ENCODE measurements around the gene SGK1. TPM values are rescaled to one million over a fixed set of nuclear protein-coding genes. Genes with fewer than 3 reads are reported as not detected.

SGK1 gene
- total and polyA plus RNA-seq, 10 of the 15 experiments (the other 5 are each of a cell fraction or from before 2014, with no cell fraction given), result 0.62 to 5.1 (median 2.9) TPM

- H3K27me3 ChIP-seq (replicated peaks in 1 of 2; ENCODE audit: control insufficient read depth in 2 of 2, insufficient read depth in 2 of 2, low read length in 1 of 2), result no peaks in the 10 kb centered on the region
- ATAC-seq (no peak), FAIRE-seq (no peak), DNase-seq (ENCODE audit: low read depth, low spot score) (no peak)
- ChIA-PET SMC1A (ENCODE audit: uncharacterized antibody, unreplicated experiment) (no interaction called here), POLR2A (no interaction called here), RAD21 (ENCODE audit: unreplicated experiment) (no interaction called here), CTCF (no interaction called here)
- H2AFZ ChIP-seq (ENCODE audit: control insufficient read depth, low read depth, low read length), result no peak overlapping the region
- no peaks in the 10 kb centered on the region for H3K4me1 ChIP-seq (ENCODE audit: control insufficient read depth, insufficient read depth, low read length)
- H3K79me2 ChIP-seq (ENCODE audit: control insufficient read depth, insufficient read depth, low read length), result no peaks in the 10 kb centered on the region
- intact Hi-C loops (cut with micrococcal nuclease; ENCODE audit: unreplicated experiment) (no loop called here), in situ Hi-C loops (cut with MboI) (no loop called here)
- H3K9me3 ChIP-seq (replicated peaks; ENCODE audit: control insufficient read depth, insufficient read depth, low read length), result no peaks in the 10 kb centered on the region
- H3K9ac ChIP-seq (ENCODE audit: control insufficient read depth, insufficient read depth, low read length), result no peak overlapping the region
- H3K4me2 ChIP-seq (ENCODE audit: control insufficient read depth, insufficient read depth), result no peak overlapping the region
- TF ChIP-seq YY1 (IDR thresholded peaks at IDR 0.05; ENCODE audit: low read depth, low read length), result no peak
- TF ChIP-seq DPF2 (IDR thresholded peaks at IDR 0.05), result no peak
- TF ChIP-seq, protein P1, sequence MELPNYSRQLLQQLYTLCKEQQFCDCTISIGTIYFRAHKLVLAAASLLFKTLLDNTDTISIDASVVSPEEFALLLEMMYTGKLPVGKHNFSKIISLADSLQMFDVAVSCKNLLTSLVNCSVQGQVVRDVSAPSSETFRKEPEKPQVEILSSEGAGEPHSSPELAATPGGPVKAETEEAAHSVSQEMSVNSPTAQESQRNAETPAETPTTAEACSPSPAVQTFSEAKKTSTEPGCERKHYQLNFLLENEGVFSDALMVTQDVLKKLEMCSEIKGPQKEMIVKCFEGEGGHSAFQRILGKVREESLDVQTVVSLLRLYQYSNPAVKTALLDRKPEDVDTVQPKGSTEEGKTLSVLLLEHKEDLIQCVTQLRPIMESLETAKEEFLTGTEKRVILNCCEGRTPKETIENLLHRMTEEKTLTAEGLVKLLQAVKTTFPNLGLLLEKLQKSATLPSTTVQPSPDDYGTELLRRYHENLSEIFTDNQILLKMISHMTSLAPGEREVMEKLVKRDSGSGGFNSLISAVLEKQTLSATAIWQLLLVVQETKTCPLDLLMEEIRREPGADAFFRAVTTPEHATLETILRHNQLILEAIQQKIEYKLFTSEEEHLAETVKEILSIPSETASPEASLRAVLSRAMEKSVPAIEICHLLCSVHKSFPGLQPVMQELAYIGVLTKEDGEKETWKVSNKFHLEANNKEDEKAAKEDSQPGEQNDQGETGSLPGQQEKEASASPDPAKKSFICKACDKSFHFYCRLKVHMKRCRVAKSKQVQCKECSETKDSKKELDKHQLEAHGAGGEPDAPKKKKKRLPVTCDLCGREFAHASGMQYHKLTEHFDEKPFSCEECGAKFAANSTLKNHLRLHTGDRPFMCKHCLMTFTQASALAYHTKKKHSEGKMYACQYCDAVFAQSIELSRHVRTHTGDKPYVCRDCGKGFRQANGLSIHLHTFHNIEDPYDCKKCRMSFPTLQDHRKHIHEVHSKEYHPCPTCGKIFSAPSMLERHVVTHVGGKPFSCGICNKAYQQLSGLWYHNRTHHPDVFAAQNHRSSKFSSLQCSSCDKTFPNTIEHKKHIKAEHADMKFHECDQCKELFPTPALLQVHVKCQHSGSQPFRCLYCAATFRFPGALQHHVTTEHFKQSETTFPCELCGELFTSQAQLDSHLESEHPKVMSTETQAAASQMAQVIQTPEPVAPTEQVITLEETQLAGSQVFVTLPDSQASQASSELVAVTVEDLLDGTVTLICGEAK (IDR thresholded peaks at IDR 0.05; ENCODE audit: borderline replicate concordance), result no peak
- no peak for TF ChIP-seq STAT3 (IDR thresholded peaks at IDR 0.05; ENCODE audit: low read depth, low read length)
- no peak for TF ChIP-seq MEF2B (IDR thresholded peaks at IDR 0.05; ENCODE audit: partially characterized antibody, poor library complexity, severe bottlenecking)
- TF ChIP-seq PAX8 (IDR thresholded peaks at IDR 0.05), result no peak
- TF ChIP-seq BCL11A (IDR thresholded peaks at IDR 0.05; ENCODE audit: low read depth, low read length), result no peak
- TF ChIP-seq, protein P2, sequence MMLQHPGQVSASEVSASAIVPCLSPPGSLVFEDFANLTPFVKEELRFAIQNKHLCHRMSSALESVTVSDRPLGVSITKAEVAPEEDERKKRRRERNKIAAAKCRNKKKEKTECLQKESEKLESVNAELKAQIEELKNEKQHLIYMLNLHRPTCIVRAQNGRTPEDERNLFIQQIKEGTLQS (IDR thresholded peaks at IDR 0.05; ENCODE audit: borderline replicate concordance, extremely low read depth, low read depth, low read length), result no peak
- no peak for TF ChIP-seq MTA2 (IDR thresholded peaks at IDR 0.05; ENCODE audit: low read depth)
- no peak for TF ChIP-seq SUZ12 (IDR thresholded peaks at IDR 0.05; ENCODE audit: unreplicated experiment)
- TF ChIP-seq ZZZ3 (IDR thresholded peaks at IDR 0.05; ENCODE audit: control insufficient read depth, insufficient read length, low read depth), result no peak
- no peak for TF ChIP-seq IRF3 (IDR thresholded peaks at IDR 0.05)
- WGBS (ENCODE audit: insufficient coverage, insufficient replicate concordance, low lambda C conversion rate, missing lambda C conversion rate), result 73% methylated on average over 3 of the region's 3 CpGs
- H3K27ac ChIP-seq (ENCODE audit: control insufficient read depth, insufficient read depth), result no peak overlapping the region
- no TSS peak for BruUV-seq (replicated peaks)
- H3K36me3 ChIP-seq (ENCODE audit: control insufficient read depth in 2 of 2, insufficient read depth in 2 of 2, low read length in 1 of 2), result no peaks in the 10 kb centered on the region
- H4K20me1 ChIP-seq (ENCODE audit: control insufficient read depth, insufficient read depth), result no peaks in the 10 kb centered on the region
- no peak overlapping the region for H3K4me3 ChIP-seq
Measured at GRCh38 chr6:134221250-134221649, 96.7 kb downstream of the SGK1 start.
